HFF-Myc (cell line): Measurements from ENCODE around the gene OR2B2.

ENCODE experiments used
- DNase-seq: peaks from one replicate; pipeline ENCODE4 v3.0.0-alpha.2; 2011; ENCODE audit warnings: low read depth; ENCODE audit errors: extremely low read depth
- H3K4me3 ChIP-seq: replicated peaks from 2 replicates; pipeline ENCODE4 v1.5.1; 2011; ENCODE audit warnings: low read depth, mild to moderate bottlenecking, control low read depth, low read length
- TF ChIP-seq, protein P1 (sequence below): IDR thresholded peaks from 2 replicates; pipeline ENCODE4 v1.5.1; 2012; ENCODE audit warnings: mild to moderate bottlenecking, low read depth, low read length, control low read depth; ENCODE audit errors: missing control alignments

OR2B2 gene

DNA sequence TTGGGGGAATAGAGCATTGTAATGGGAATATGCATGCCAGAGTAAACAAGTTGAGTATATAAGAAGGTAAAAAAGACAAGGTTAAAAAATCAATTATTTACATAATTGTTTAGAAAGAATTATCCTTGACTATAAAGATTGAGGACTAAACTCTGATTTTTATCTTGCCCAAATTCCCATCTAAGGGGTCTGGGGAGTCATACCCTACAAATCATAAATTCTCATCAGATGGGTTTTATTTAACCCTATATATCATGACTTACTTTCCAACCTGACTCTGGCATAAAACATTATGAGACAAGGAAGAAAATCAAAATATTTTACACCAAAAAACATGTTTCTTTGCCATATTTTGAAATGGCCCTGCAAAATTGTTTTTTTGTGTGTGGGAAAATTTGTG is 12.7 kb downstream of the OR2B2 start:
- H3K4me3 ChIP-seq = no peak overlapping the region
- no peak for DNase-seq
- TF ChIP-seq, protein P1, sequence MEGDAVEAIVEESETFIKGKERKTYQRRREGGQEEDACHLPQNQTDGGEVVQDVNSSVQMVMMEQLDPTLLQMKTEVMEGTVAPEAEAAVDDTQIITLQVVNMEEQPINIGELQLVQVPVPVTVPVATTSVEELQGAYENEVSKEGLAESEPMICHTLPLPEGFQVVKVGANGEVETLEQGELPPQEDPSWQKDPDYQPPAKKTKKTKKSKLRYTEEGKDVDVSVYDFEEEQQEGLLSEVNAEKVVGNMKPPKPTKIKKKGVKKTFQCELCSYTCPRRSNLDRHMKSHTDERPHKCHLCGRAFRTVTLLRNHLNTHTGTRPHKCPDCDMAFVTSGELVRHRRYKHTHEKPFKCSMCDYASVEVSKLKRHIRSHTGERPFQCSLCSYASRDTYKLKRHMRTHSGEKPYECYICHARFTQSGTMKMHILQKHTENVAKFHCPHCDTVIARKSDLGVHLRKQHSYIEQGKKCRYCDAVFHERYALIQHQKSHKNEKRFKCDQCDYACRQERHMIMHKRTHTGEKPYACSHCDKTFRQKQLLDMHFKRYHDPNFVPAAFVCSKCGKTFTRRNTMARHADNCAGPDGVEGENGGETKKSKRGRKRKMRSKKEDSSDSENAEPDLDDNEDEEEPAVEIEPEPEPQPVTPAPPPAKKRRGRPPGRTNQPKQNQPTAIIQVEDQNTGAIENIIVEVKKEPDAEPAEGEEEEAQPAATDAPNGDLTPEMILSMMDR = no peak

DNA sequence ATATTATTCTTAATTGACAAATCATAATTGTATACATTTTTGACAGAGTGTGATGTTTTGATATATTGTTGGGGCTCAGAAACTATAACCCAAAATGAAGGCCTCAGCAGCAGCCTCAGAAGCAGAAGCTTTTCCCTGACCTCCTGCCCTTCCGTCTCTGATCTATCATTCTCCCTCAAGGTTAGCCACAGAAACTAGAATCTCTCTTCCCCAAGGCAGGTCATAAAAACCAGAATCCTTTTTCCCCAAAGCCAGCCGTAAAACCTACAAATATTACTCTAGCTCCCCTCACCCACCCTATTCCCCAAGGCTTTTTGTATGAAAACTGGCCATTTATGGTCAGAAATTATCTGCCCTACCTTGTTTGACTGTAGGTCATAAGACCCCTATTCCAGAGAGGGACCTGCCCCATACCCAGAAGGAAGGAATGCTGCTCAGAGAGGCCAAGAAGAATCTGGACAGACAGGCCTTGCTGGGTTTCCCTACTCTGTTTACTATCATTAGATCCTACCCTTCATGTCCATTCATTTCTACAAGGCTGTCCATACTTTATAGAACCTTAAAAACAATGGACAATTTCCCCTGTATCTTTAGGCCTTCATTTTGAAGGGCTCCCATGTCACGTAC is 14.5 kb downstream of the OR2B2 start:
- no peak for DNase-seq
- TF ChIP-seq, protein P1 = no peak
- H3K4me3 ChIP-seq = no peak overlapping the region

DNA sequence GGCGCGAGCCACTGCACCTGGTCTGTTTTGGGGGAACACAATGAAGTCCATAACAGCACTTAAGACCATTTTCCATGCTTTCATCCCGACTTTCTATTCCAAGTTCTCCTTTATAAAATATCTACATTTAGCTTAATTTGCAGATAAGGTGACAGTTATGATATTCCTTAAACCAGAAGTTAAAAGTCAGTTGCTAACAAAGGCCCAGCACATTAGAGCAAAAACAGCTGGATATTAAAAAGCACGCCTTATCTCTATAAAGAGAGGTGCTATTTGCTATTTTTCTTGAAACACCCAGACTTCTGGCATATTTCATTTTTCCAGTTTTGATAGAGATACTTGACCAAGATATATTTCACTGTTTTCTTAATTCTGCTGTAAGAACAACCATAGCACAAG is 15.8 kb downstream of the OR2B2 start:
- DNase-seq = no peak
- H3K4me3 ChIP-seq = no peak overlapping the region
- TF ChIP-seq, protein P1 = no peak

DNA sequence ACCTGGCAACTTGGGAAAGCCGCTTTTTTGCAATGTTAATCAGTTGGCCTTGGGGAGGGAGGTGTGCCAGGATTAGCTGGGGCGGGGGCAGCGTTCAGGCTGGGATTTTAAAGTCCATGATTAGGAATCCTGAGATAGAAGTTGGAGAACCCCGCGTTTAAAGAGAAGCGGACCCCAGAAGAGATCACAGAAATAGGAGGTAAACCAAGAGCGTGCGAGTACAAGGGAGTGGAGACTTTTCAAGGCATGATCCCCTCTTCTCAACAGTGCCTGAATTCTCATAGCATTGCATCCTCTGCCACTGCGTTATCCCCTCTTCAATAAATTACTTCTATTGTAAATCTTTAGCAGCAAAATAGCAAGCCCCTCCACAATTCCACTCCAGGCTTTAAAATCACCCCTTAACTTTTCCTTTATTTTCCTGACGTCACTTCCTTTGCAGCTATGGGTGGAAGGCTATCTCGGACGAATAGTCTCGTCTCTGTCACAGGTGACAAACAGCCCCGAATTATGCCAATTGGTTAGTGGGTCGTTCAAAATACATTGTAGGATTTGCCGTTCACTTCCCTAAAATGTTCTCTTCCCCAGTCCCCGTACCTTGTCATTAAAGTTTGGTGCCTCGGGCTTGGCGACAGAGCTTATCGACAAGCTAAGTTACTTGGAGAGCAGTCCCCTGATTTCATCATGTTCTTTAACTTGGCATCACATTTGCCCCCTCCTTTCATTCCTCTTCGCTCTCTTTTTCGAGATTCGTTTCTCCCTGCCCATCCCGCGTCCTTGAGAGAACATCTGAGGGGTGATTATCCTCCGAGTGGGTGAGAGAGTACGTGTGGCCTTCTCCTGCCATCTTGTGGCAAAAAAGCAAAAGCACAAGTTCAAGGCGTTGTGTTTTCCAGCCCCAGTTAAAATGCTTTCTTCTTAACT is 17.1 kb downstream of the OR2B2 start:
- peak overlapping the region; percentile 67 for H3K4me3 ChIP-seq
- TF ChIP-seq, protein P1 = peak; percentile 78
- DNase-seq = peak; percentile 75

DNA sequence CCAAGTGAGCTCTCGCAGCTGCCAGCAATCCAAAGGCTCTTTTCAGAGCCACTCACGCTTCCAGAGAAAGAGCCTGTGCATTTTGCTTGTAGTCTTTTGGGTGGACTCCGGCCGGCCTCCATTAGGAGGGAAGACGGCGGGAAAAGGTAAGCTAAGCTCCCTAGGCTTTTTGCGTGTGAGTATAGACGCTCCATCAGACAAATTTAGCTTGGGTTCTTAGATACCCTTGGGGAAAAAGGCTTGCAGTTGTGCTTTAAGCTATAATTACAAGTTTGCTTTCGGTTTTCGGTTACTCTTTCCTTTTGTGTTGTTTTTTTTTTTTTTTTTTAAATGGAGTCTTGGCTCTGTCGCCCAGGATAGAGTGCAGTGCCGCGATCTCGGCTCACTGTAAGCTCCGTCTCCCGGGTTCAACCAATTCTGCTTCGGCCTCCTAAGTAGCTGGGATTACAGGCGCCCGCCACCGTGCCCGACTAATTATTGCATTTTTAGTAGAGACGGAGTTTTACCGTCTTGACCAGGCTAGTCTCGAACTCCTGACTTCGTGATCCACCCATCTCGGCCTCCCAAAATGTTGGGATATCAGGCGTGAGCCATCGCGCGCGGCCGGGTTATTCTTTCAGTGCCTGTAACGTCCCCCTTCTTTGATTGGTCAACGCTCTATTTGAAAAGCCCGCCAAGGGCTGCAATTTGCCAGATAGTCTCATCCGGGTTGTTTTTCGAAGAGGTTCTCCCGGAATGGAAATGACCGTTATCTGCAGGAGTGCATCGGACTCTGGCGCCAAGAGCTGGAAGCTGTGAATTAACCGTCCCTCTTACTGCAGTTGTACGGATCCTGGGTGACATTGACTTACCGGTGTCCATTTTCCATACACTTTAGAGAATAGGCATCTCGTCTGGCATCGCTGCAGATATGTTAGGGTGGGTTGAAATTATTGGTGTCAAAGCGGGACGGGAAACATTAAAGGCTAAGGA is 18.1 kb downstream of the OR2B2 start:
- TF ChIP-seq, protein P1 = no peak
- peak; percentile 74 for DNase-seq

More for the DNA sequence above, 18.1 kb downstream of the OR2B2 start:
- peak overlapping the region; percentile 67 for H3K4me3 ChIP-seq
